HL-60 (cell line): Measurements from ENCODE around the gene IGFBP2.

ENCODE experiments used
- GABPA ChIP-seq: IDR thresholded peaks from 2 replicates; pipeline ENCODE4 v1.6.1; 2012; ENCODE audit warnings: low read depth
- POLR2AphosphoS5 ChIP-seq: IDR thresholded peaks from 2 replicates; pipeline ENCODE4 v1.6.1; 2012; ENCODE audit warnings: low read depth
- REST ChIP-seq: IDR thresholded peaks from 2 replicates; pipeline ENCODE4 v1.6.1; 2012; ENCODE audit warnings: low read depth; ENCODE audit not compliant: insufficient replicate concordance
- SPI1 ChIP-seq: IDR thresholded peaks from 2 replicates; pipeline ENCODE4 v1.6.1; 2012; ENCODE audit warnings: low read depth, mild to moderate bottlenecking, borderline replicate concordance
- TF ChIP-seq, protein P1 (sequence below): IDR thresholded peaks from one replicate; pipeline ENCODE4 v1.5.1; 2011; ENCODE audit warnings: low read length, control low read depth, inconsistent platforms; ENCODE audit not compliant: insufficient read depth

DNA sequence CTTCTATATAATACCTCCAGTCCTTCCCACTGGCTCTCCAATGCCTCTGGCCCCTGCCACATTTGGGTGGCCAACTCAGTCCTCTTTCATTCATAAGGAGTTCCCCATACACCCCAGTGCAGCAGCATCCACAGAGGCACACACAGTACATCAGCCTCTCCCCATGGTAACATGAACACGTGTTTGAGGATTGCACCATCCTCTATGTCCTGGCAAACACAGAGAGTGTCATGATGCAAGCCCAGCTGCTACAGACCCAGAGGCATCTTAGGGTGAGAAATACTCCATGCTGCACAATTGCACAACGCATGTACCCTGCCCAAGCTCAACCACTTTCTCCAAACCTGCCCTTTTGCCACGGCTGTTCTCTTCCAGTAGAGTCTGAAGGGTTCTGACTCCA is 50.6 kb downstream of the IGFBP2 start:
- TF ChIP-seq, protein P1, sequence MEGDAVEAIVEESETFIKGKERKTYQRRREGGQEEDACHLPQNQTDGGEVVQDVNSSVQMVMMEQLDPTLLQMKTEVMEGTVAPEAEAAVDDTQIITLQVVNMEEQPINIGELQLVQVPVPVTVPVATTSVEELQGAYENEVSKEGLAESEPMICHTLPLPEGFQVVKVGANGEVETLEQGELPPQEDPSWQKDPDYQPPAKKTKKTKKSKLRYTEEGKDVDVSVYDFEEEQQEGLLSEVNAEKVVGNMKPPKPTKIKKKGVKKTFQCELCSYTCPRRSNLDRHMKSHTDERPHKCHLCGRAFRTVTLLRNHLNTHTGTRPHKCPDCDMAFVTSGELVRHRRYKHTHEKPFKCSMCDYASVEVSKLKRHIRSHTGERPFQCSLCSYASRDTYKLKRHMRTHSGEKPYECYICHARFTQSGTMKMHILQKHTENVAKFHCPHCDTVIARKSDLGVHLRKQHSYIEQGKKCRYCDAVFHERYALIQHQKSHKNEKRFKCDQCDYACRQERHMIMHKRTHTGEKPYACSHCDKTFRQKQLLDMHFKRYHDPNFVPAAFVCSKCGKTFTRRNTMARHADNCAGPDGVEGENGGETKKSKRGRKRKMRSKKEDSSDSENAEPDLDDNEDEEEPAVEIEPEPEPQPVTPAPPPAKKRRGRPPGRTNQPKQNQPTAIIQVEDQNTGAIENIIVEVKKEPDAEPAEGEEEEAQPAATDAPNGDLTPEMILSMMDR: no peak
- no peak for TF ChIP-seq SPI1
- peak; percentile 73; the same call in 1 of the 2 replicates for TF ChIP-seq POLR2AphosphoS5
- no peak for TF ChIP-seq GABPA
- no peak for TF ChIP-seq REST
